Hepatocyte (in vitro differentiated cells): Measurements from ENCODE around the gene ITGA11. TPM values are rescaled to one million over a fixed set of nuclear protein-coding genes. Genes with fewer than 3 reads are reported as not detected.

ENCODE experiments used
- DNase-seq: peaks from one replicate; pipeline ENCODE4 v3.0.0-alpha.2; 2016; ENCODE audit warnings: low spot score
- H2AFZ ChIP-seq: fragments of 200-600 bp; sonication (generic); 2 replicates; pipeline ENCODE4 v1.6.0; 2016; ENCODE audit warnings: antibody characterized with exemption, mild to moderate bottlenecking
- H3K27ac ChIP-seq: fragments of 200-600 bp; sonication (generic); 2 replicates; pipeline ENCODE4 v1.5.1; 2016; ENCODE audit warnings: mild to moderate bottlenecking
- H3K27me3 ChIP-seq: fragments of 200-600 bp; sonication (generic); 2 replicates; pipeline ENCODE4 v1.6.1; 2016
- H3K36me3 ChIP-seq: fragments of 200-600 bp; sonication (generic); replicated peaks from 2 replicates; pipeline ENCODE4 v1.5.1; 2016; ENCODE audit warnings: low read depth; ENCODE audit not compliant: insufficient read depth
- H3K4me1 ChIP-seq: fragments of 200-600 bp; sonication (generic); 2 replicates; pipeline ENCODE4 v1.5.1; 2016; ENCODE audit warnings: mild to moderate bottlenecking, moderate library complexity; ENCODE audit not compliant: insufficient read depth
- H3K4me2 ChIP-seq: fragments of 200-600 bp; sonication (generic); 2 replicates; pipeline ENCODE4 v1.6.0; 2016
- H3K4me3 ChIP-seq: fragments of 200-600 bp; sonication (generic); 2 replicates; pipeline ENCODE4 v1.5.1; 2016; ENCODE audit warnings: mild to moderate bottlenecking
- H3K79me2 ChIP-seq: fragments of 200-600 bp; sonication (generic); 2 replicates; pipeline ENCODE4 v1.6.0; 2017; ENCODE audit warnings: mild to moderate bottlenecking
- H3K9me2 ChIP-seq: fragments of 200-600 bp; sonication (generic); replicated peaks from 2 replicates; pipeline ENCODE4 v1.6.0; 2017; ENCODE audit warnings: mild to moderate bottlenecking; ENCODE audit not compliant: insufficient read depth
- H3K9me3 ChIP-seq: fragments of 200-600 bp; sonication (generic); 2 replicates; pipeline ENCODE4 v1.5.1; 2016; ENCODE audit warnings: low read depth, mild to moderate bottlenecking
- H4K20me1 ChIP-seq: fragments of 200-600 bp; sonication (generic); 2 replicates; pipeline ENCODE4 v1.6.0; 2016; ENCODE audit warnings: mild to moderate bottlenecking; ENCODE audit not compliant: insufficient read depth, poor library complexity, severe bottlenecking
- CTCF ChIP-seq: fragments of 200-600 bp; sonication (generic); IDR thresholded peaks from 2 replicates; pipeline ENCODE4 v1.5.1; 2016; ENCODE audit warnings: antibody characterized with exemption, mild to moderate bottlenecking; ENCODE audit not compliant: poor library complexity
- EZH2 ChIP-seq: fragments of 200-600 bp; sonication (generic); IDR thresholded peaks from 2 replicates; pipeline ENCODE4 v1.6.1; 2016; ENCODE audit warnings: antibody characterized with exemption, mild to moderate bottlenecking, borderline replicate concordance
- EZH2phosphoT487 ChIP-seq: fragments of 200-600 bp; sonication (generic); IDR thresholded peaks from one replicate; pipeline ENCODE4 v1.6.1; 2018; ENCODE audit warnings: antibody characterized with exemption, mild to moderate bottlenecking, low read depth, moderate library complexity; ENCODE audit not compliant: unreplicated experiment, severe bottlenecking
- WGBS: methylation state at CpG from one replicate; pipeline ENCODE4 v1.1.6; 2016; ENCODE audit warnings: low lambda C conversion rate; ENCODE audit errors: missing lambda C conversion rate; 5-methylcytosine and 5-hydroxymethylcytosine counted together
- polyA plus RNA-seq: library from polyadenylated mRNA; unstranded; fragments of >200 nt; fragmentation: Nextera tagmentation; extraction: Ambion mirVana; gene quantifications from 2 replicates; pipeline ENCODE4 v1.2.1, GENCODE V29; 2016
- total RNA-seq: library from RNA; depleted of rRNA; stranded (reverse); fragments of >200 nt; gene quantifications from 2 replicates; pipeline ENCODE4 v1.2.3, GENCODE V29; 2014

Gene ITGA11
- total and polyA plus RNA-seq, 2 experiments from 2014 or later, result 9.7 to 19.6 TPM

DNA sequence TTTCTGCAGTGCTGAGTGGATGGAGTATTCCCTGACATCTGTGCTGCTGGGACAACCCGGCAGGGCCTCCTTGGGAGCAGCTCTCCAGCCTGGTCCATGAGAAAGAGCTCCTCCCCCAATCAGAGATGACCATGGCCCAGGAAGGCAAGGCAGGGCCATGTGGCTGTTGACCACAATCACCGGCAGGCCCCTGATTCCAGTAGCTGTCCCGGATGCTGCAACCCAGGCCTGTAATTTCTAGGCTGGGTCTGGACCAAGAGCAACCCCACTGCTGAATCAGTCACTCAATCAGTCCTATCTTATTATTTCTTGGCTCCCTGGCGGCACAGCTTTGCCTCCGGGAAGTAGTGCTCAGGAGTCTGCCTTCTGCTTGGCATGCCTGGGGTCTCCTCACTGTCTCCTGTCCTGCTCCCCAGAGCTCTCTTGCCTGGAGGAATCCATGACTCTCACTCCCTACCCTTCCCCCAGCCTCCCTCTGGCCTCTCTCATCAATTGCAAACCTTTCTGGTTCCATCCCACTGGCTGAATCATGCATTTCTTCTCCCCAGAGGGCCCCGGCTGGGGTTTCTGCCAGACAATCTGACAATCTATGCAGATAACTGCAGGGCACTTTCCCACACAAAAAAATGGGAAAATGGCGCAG, 32.6 kb upstream of the ITGA11 start:
- no peak overlapping the region for H3K27ac ChIP-seq
- no peak for TF ChIP-seq CTCF
- TF ChIP-seq EZH2phosphoT487, result no peak
- TF ChIP-seq EZH2, result no peak
- no peaks in the 10 kb centered on the region for H3K9me2 ChIP-seq
- DNase-seq, result no peak
- H3K27me3 ChIP-seq, result no peaks in the 10 kb centered on the region
- 74% methylated on average over 7 of the region's 7 CpGs for WGBS
- H3K4me3 ChIP-seq, result no peak overlapping the region
- no peak overlapping the region for H2AFZ ChIP-seq
- H3K9me3 ChIP-seq, result no peaks in the 10 kb centered on the region
- no peaks in the 10 kb centered on the region for H4K20me1 ChIP-seq
- no peak overlapping the region for H3K4me2 ChIP-seq
- H3K79me2 ChIP-seq, result no peaks in the 10 kb centered on the region
- H3K4me1 ChIP-seq, result peaks cover 2% of the 10 kb centered on the region
- H3K36me3 ChIP-seq, result no peaks in the 10 kb centered on the region

- TF ChIP-seq EZH2phosphoT487 (no peak), EZH2 (no peak), CTCF (no peak)
- H3K27me3 ChIP-seq, result no peaks in the 10 kb centered on the region
- H3K36me3 ChIP-seq, result no peaks in the 10 kb centered on the region
- no peaks in the 10 kb centered on the region for H4K20me1 ChIP-seq
- no peaks in the 10 kb centered on the region for H3K9me3 ChIP-seq
- no peaks in the 10 kb centered on the region for H3K9me2 ChIP-seq
- no peak overlapping the region for H3K27ac ChIP-seq
- no peak overlapping the region for H3K4me2 ChIP-seq
- no peak overlapping the region for H2AFZ ChIP-seq
- 57% methylated on average over 3 of the region's 3 CpGs for WGBS
- no peak for DNase-seq
- H3K4me3 ChIP-seq, result no peak overlapping the region
- no peaks in the 10 kb centered on the region for H3K4me1 ChIP-seq
- H3K79me2 ChIP-seq, result no peaks in the 10 kb centered on the region
Measured at GRCh38 chr15:68463996-68464395, 32.0 kb upstream of the ITGA11 start.

GRCh38 chr15:68463444-68463843, 31.5 kb upstream of the ITGA11 start:
- Histone ChIP-seq H2AFZ (no peak overlapping the region), H3K27ac (no peak overlapping the region)

More at GRCh38 chr15:68463444-68463843, 31.5 kb upstream of the ITGA11 start:
- Histone ChIP-seq H4K20me1 (no peaks in the 10 kb centered on the region), H3K4me1 (no peaks in the 10 kb centered on the region), H3K27me3 (no peaks in the 10 kb centered on the region), H3K79me2 (no peaks in the 10 kb centered on the region), H3K9me2 (no peaks in the 10 kb centered on the region), H3K9me3 (no peaks in the 10 kb centered on the region), H3K36me3 (no peaks in the 10 kb centered on the region), H3K4me3 (no peak overlapping the region), H3K4me2 (no peak overlapping the region)
- DNase-seq, result no peak
- no peak for TF ChIP-seq CTCF
- TF ChIP-seq EZH2, result no peak
- no peak for TF ChIP-seq EZH2phosphoT487
- 86% methylated on average over 5 of the region's 5 CpGs for WGBS
